Left renal cortex interstitium (tissue), 4 donors: ENCODE data around the gene TADA3. TPM values are rescaled to one million over a fixed set of nuclear protein-coding genes. Genes with fewer than 3 reads are reported as not detected.

Experiments used
- DNase-seq, 4 donors: peaks; one replicate each; pipeline ENCODE4 v3.0.0-alpha.2; 2013; ENCODE audit warnings: low read depth in 4 of 4, low spot score in 2 of 4, missing footprints in 1 of 4
- polyA plus RNA-seq, 4 donors: library from polyadenylated mRNA; unstranded; fragments of 120-200 nt; gene quantifications; one replicate each; pipeline ENCODE4 v1.2.1, GENCODE V29; 2013; ENCODE audit not compliant: insufficient read length in 4 of 4

TADA3 gene, protein sequence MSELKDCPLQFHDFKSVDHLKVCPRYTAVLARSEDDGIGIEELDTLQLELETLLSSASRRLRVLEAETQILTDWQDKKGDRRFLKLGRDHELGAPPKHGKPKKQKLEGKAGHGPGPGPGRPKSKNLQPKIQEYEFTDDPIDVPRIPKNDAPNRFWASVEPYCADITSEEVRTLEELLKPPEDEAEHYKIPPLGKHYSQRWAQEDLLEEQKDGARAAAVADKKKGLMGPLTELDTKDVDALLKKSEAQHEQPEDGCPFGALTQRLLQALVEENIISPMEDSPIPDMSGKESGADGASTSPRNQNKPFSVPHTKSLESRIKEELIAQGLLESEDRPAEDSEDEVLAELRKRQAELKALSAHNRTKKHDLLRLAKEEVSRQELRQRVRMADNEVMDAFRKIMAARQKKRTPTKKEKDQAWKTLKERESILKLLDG
- 10 to 100 TPM; 58.7 to 85.3 (median 72.3) TPM for polyA plus RNA-seq

DNA sequence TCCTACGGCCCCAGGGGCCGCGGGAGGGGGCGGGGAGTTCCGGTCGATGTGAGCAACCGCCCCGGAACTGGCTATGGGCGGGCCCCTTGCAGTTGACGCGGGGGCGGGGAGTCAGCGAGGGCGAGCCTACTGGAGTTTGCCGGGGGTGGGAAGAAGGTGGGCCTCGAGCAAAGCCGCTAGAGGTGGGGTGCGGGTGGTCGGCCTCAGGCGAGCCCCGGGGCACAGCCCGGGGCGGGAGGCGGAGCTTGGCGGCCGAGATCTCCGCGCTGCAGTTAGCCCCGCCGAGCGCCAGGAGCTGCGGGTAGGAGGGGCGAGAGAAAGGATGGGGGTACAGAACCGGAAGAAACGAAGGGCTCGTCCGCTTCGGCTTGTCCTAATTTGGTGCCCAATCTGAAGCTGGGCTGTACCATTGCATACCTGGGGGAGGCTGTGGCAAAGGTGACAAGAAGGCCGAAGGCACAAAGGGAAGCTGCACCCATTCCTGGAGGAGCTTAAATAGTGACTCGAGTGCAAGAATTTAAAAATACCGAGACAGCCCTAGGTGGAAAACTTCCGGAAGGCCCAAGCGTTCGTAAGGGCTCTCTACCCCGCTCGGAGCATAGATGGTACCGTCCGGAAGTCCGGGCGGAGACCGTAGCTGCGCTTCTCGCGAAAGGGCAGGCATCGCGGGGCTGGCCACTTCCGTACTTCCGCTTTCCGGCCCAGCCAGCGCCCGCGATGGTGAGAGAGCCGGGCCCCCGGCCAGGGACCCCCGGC lies at the start of gene TADA3, which contains the start of gene ARPC4:
TSS of gene TADA3 (minus strand) at position 69 of the 756 bp plus-strand sequence. CDS start 1,007 bp downstream, outside the sequence.
TSS of gene ARPC4 (plus strand) at position 678 of the 756 bp plus-strand sequence. CDS start at position 718, 40 bp downstream.
- DNase-seq = peak; percentile 91 to 100 (median 98)

DNA sequence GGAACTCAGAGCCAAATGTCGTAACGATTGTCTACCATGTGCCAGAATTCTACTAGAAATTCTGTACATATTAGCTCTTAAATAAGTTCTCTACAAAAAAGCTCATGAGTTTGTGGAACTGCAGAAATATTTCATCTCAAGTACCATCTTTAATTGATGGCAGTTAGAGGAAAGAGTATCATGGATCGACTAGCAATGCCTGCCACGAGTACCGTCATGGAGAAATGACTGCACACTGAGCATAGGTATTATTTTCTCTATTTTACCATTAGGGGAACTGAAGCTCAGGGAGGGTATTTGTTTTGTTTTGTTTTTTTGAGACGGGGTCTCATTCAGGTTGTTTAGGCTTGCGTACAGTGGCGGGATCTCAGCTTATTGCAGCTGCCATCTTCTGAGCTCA lies 48.7 kb upstream of the TADA3 start:
- no peak for DNase-seq

DNA sequence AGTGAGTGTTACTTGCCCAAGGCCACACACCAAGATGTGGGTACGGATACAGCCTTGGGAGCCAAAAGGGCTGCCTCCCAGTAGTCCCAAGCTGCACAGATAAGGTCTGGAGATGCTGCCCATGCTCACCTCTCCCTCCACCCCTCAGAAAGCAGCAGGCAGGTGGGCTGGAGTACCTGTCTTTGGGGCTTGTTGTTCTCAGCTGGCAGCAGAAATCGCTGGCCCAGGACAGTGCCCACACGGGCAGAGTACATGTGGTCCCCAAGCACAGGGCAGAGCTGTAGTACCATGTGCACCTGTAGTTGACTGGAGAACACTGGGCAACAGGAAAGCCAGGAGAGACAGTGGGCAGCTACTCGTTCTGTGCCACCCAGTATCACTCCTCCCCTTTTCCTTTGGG lies 46.6 kb upstream of the TADA3 start:
- no peak for DNase-seq

DNA sequence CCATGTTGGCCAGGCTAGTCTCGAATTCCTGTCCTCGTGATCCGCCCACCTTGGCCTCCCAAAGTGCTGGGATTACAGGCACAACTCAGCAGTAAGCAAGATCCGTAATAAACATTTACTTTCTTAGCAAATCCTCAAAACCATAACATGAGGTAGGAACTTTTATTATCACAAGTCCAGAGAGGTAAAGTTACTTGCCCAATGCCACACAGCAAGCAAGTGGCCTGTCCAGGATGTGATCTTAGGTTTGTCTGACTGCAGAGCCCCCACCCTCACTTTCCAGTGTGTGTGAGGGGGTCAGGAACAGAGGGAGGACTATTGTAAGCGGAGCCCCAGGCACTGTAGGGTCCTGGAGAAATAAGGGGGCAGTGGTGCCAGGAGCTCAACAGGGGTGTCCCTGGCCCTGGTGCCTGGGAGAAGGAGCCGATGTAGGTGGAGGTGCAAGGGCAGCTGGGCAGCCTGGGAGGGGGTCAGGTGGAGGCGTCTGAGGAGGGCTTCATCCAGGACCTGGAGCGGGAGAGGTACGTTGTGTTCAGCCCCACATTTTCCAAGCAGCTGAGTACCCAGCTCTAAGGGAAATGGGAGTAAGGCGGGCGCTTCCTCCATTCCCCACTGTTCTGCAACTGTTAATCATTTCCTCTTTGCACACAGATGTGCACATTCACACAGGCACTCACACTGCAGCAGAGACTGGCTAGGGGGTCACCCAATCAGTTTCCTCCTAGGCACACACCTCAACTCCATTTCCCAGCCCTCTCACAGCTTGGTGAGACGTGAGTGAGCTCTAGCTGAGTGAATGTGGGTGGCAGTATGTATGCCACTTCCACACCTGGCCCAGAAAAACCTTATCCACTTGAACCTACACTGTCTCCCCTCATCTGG lies 45.7 kb upstream of the TADA3 start:
- no peak for DNase-seq

DNA sequence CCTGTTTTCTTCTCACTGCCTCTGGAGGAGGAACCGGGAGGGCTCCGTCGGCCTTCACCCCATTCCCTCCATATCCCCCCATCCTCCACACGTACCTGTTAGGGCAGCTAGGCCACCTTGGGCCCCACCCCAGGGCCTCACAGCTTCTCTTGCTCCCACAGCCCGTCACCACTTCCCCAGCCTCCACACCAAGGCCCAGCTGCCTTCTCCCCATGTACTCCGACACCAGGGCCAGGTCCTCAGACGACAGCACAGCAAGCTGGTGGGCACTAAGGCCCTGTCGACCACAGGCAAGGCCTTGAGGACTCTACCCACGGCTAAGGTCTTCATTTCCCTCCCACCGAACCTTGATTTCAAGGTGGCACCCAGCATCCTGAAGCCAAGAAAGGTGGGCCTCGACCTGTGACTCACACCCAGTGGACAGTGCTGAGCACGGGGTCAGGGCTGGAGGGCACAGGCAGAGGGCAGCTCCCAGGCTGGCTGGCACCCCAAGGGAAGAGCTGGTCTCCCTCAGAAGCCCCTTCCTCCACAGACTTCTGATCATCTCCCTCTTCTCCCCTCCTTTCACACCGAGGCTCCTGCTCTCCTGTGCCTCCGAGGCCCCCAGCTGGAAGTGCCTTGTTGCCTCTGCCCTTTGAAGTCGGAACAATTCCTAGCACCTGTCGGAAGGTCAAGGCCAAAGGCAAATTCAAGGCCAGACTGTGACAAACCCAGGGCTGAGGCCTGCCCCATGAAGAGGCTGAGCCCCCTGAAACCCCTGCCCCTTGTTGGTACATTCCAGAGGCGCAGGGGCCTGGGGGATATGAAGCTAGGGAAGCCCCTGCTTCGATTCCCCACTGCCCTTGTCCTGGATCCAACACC lies 42.5 kb upstream of the TADA3 start:
- DNase-seq = no peak

DNA sequence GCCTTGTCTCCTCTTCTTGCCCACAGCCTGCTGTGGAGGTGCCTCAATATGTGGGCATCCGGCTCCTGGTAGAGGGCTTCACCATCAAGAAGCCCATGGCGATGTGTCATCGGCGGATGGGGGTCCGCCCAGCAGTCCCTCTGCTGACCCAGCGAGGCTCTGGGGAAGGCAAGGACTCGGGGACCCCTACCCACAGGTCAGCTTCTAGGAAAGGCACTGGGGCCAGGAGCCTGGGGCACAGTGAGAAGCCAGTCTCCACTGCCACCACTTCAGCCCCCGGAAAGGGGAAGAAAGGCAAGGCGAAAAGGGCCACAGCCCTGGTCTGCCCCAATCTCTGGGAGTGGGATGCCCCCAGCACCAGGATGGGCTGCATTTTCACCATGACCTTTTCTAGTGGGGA lies 40.8 kb upstream of the TADA3 start:
- no peak for DNase-seq

DNA sequence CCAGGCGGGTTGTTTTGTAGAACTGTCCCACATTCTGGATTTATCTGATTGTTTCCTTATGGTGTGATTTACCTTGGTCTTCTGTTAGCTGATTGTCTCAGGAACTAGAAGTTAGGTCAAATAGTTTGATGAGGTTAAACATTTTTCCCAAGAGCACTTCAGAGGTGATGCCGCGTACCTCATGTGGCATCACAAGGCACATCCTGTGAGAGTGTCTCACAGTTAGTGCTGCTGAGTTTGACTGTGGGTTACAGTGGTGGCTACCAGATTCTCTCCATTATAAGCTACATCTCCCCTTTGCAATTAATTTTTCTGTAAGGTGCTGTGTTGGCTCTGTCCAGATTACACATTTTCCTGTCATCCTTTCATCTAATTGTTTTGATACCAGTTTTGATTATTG lies 39.0 kb upstream of the TADA3 start:
- DNase-seq = no peak

DNA sequence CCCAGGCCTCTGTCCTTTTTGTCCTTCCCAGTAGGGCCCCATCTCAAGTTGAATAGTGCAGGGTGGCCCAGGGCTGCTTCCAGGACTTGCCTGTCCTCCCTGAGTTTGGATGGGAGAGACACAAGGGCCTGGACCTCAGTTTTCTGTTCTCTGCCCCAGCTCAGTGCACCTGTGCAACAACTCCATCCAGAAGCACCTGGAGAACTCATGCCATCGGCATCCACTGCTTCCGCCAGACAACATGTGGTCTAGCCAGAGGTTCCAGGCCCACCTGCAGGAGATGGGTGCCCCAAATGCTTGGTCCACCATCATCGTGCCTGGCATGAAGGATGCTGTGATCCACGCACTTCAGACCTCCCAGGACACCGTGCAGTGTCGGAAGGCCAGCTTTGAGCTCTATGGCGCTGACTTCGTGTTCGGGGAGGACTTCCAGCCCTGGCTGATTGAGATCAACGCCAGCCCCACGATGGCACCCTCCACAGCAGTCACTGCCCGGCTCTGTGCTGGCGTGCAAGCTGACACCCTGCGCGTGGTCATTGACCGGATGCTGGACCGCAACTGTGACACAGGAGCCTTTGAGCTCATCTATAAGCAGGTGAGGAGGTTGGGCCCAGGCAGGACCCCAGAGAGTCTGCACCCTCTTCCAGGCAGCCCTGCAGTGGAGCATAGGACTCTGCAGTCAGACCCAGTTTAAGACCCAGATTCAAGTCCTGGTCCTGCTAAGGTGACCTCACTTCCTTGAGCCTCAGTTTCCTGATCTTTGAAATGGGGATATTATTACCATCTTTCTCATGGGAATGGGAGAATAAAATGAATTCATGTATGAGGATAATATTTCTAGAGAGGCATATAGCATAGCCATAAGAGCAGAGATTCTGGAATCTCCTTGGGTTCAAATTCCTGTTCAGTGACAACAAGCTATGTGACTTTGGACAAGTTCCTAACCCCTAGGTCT lies 36.8 kb upstream of the TADA3 start:
- no peak for DNase-seq

DNA sequence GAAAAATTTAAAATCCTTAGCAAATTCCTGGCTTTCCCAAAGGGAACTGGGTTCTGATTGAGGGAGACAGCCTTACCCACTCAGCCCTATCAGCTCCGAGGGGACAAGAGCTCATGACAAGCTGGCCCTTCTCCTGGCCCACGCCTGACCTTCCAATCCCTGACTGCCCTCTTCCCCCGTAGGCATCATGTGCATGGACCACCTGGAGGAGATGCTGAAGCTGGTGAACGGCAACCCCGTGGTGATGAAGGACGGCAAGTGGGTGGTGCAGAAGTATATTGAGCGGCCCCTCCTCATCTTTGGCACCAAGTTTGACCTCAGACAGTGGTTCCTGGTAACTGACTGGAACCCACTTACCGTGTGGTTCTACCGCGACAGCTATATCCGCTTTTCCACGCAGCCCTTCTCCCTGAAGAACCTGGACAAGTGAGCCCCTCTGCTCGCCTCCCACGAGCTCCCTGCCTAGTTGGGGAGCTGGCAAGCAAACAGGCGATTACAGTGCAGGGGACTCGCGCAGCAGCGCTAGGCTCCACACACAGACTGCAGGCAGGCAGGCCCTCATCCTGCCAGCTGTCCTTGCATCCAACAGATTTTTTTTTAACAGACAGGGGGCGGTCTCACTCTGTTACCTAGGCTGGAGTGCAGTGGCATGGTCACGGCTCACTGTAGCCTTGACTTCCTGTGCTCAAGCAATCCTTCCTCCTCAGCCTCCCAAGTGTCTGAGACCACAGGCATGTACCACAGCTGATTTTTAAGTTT lies 34.7 kb upstream of the TADA3 start:
- no peak for DNase-seq

DNA sequence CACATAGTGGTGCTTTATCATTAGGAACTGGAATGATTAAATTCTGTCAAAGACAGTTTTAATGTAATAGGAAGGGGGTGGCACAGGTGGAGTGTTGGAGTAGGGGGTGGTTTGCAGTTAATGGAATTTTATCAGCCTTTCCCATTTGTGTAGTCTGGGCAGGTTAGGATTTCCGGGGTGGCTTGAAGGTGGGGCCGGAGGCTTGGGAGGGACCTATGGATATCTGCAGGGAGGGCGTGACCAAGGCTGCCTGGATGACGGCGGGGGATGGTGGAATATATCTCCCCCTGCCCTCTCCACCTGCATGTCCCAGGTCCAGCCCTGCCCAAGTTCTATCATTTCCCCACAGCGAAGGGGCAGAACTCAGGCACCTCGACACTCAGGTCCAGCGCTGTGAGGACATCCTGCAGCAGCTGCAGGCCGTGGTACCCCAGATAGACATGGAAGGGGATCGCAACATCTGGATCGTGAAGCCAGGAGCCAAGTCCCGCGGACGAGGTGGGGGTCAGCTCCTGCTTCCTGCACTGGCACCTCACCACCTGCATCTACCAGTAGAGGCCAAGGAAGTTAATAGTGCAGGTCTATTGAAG lies 33.3 kb upstream of the TADA3 start:
- DNase-seq = no peak

DNA sequence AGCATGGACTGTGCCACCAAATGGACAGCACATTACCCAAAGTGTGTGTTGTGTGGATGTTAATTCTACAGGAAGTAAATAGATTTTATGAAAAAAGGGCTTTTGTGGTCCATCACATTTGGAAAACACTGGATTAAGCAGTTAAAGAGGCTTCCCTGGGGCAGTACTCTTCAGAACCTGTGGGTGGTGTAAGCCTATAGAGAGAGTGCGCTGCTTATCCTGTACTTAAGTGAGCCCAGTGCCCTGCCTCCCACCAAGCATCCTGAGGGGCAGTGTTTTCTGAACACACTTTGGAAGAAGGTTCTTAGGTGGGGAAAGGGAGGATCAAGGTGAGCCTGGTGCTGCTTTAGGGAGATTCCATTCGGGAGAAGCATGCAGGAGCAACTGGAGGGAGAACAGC lies 28.7 kb upstream of the TADA3 start:
- DNase-seq = no peak

DNA sequence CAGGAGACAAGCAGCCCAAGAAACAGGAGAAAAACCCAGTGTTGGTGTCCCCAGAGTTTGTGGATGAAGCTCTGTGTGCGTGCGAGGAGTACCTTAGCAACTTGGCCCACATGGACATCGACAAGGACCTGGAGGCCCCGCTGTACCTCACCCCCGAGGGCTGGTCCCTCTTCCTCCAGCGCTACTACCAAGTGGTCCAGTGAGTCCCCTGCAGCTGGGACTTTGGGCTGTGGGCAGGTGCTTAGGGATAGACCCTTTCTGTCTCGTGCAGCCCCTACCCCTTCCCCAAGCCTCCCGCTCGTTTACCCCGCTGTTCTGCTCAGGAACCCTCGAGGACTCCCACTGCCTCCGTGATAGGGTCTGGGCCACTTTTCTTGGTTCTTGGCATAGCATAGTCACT lies 28.3 kb upstream of the TADA3 start:
- no peak for DNase-seq

DNA sequence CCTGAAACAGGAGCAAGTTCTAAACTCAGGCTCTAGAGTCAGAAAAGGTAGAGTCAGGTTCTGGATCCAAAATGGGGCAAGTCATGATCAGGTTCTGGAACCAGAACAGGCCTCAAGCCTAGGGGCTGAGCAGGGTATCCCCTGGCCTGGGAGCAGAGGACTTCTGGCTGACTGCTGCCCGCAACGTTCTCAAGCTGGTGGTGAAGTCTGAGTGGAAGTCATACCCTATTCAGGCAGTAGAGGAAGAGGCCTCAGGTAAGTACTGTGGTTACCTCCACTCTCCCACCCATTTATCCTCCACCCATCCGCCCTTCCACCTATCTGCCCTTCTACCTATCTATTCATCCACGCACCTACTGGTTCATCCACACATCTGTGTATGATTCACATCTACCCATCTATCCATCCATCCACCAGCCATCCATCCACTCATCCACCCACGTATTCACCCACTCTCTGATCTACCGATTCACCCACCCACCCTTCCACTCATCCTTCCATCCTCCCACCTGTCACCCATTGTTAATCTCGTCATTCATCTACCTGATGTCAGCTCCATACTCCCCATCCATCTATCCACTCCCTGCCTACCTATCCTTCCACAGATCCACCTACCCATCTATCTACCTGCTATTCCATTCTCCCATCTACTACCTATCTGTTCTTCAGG lies 26.5 kb upstream of the TADA3 start:
- DNase-seq = no peak

DNA sequence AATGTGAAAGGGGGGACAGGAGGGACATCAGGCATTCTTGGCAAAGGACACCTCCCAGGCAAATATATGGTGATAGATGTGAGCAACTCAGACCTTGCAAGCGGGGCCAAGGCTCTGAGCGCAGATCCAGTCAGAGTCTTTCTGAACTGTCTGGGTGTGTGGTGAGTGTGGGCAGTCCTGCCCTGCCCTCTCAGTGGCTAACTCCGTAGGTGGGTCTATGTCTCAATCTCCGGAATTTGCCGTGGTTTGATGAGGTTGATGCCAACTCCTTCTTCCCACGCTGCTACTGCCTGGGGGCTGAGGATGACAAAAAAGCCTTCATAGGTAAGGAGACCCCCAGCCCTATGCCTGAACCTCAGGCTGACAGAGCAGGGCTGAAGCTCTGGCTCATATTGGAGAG lies 25.2 kb upstream of the TADA3 start:
- no peak for DNase-seq

DNA sequence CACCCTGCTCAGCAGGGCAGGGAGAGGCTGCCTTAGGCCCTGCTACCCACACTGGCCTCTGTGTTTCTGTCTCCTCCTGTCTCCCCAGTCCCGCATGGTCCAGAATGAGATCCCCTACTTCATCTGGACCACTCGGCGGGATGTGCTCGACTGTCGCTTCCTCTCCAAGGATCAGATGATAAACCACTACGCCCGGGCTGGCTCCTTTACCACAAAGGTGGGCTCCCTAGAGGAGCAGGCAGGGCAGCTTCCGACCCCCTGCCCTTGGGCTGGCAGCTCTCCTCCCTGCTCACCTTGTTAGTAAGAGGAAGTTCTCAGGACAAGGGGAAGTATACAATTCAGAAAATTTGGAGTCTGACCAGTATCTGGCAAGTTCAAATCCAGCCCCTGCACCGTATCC lies 23.7 kb upstream of the TADA3 start:
- no peak for DNase-seq

DNA sequence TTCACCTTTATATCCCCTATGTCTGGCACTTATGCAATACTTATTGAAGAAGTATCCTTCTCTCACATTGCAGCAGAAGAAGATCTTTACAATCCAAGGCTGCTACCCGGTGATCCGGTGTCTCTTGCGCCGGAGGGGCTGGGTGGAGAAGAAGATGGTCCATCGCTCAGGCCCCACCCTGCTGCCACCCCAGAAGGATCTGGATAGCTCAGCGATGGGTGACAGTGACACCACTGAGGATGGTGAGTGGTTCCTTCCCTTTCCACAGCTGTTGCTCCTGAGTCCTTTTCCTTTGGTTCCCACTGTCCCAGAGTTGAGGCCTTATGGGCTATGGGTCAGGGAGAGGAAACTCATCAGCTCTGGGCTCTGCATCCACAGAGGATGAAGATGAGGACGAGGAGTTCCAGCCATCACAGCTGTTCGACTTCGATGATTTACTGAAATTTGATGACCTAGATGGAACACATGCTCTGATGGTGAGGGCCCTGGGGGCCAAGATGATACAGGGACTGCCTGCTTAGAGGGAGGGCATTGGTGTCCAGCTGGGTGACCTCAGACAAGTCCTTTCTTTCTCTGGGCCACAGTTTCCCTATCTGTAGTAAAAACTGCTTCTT lies 20.7 kb upstream of the TADA3 start:
- no peak for DNase-seq

DNA sequence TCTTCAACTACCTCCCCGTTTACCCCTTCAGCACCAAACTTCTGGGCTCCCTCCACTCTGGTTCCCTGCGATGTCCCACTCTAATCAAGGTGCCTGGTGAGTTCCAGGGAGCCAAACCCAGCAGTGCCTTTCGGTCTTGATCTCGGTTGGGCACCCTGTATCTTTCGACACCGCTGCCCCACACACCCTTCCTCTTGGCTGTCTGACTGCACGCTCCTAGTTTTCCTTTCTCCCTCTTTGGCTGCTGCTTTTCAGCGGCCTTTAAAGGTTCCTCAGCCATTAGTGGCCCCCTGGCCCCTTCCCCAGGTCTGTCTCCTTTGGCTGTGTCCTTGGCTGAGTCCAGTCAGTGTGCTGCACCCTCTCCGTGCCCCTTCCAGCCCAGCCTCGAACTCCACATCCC lies 18.6 kb upstream of the TADA3 start:
- no peak for DNase-seq
